GM12878 (cell line): ENCODE measurements around the gene YBX1. TPM values are rescaled to one million over a fixed set of nuclear protein-coding genes. Genes with fewer than 3 reads are reported as not detected.

Source experiments
- ATAC-seq: fragments of 200-7000 bp; cut with Tn5 transposase; 3 replicates; pipeline ENCODE4 v1.9.1; 2020; ENCODE audit warnings: mild to moderate bottlenecking, moderate library complexity
- BruUV-seq: library from RNA; stranded (reverse); fragments of 400-500 nt; replicated peaks from 2 replicates; lab custom pipeline; 2021; lab: Mats Ljungman, UMichigan
- CTCF ChIA-PET: fragments of 300-600 bp; sonication (Branson Sonifier 250); formaldehyde crosslinking; extraction: SDS; loops from one replicate; lab custom pipeline; 2021; ENCODE audit warnings: inconsistent platforms; lab: Yijun Ruan, JAX
- POLR2A ChIA-PET: fragments of 350-600 bp; formaldehyde crosslinking; extraction: SDS; loops from one replicate; lab custom pipeline; 2021; ENCODE audit warnings: inconsistent platforms; lab: Charles Lee
- RAD21 ChIA-PET: fragments of 300-600 bp; sonication (Branson Sonifier 250); formaldehyde crosslinking; loops from one replicate; lab custom pipeline; 2023; ENCODE audit warnings: antibody characterized with exemption; ENCODE audit not compliant: unreplicated experiment; lab: Charles Lee
- SMC1A ChIA-PET: fragments of 300-600 bp; sonication (Branson Sonifier 250); formaldehyde crosslinking; loops from one replicate; lab custom pipeline; 2023; ENCODE audit not compliant: unreplicated experiment, uncharacterized antibody; lab: Charles Lee
- DNase-seq: peaks from one replicate; pipeline ENCODE4 v3.0.0-alpha.2; 2011; ENCODE audit warnings: low read depth, low spot score
- FAIRE-seq: peaks from 3 replicates; lab custom pipeline; 2011; peaks lifted over from hg19 to GRCh38; lab: Jason Lieb, UNC
- H2AFZ ChIP-seq: 2 replicates; pipeline ENCODE4 v1.6.0; 2011; ENCODE audit warnings: low read depth, low read length, control low read depth; ENCODE audit not compliant: control insufficient read depth
- H3K27ac ChIP-seq: 2 replicates; pipeline ENCODE4 v1.5.1; 2011; ENCODE audit warnings: control low read depth; ENCODE audit not compliant: control insufficient read depth, insufficient read depth
- H3K27me3 ChIP-seq, 2 experiments: replicated peaks in 1 of 2; 2 replicates each; pipeline versions ENCODE4 v1.6.0 to v1.6.1; 2011; ENCODE audit warnings: low read length in 1 of 2; ENCODE audit not compliant: control insufficient read depth in 2 of 2, insufficient read depth in 2 of 2
- H3K36me3 ChIP-seq, 2 experiments: 2 replicates each; pipeline ENCODE4 v1.5.1; 2011; ENCODE audit warnings: low read length in 1 of 2; ENCODE audit not compliant: control insufficient read depth in 2 of 2, insufficient read depth in 2 of 2
- H3K4me1 ChIP-seq: 2 replicates; pipeline ENCODE4 v1.6.1; 2011; ENCODE audit warnings: mild to moderate bottlenecking, low read length, moderate library complexity, mixed read lengths; ENCODE audit not compliant: control insufficient read depth, insufficient read depth
- H3K4me2 ChIP-seq: 2 replicates; pipeline ENCODE4 v1.6.0; 2011; ENCODE audit warnings: control low read depth; ENCODE audit not compliant: control insufficient read depth, insufficient read depth
- H3K4me3 ChIP-seq: fragments of 200-600 bp; sonication (generic); 2 replicates; pipeline ENCODE4 v1.5.1; 2016
- H3K79me2 ChIP-seq: 2 replicates; pipeline ENCODE4 v1.6.0; 2011; ENCODE audit warnings: low read length; ENCODE audit not compliant: control insufficient read depth, insufficient read depth
- H3K9ac ChIP-seq: 2 replicates; pipeline ENCODE4 v1.8.0; 2011; ENCODE audit warnings: low read length, control low read depth, mixed read lengths; ENCODE audit not compliant: control insufficient read depth, insufficient read depth
- H3K9me3 ChIP-seq: replicated peaks from 3 replicates; pipeline ENCODE4 v1.5.1; 2011; ENCODE audit warnings: mild to moderate bottlenecking, low read length; ENCODE audit not compliant: control insufficient read depth, insufficient read depth
- H4K20me1 ChIP-seq: 2 replicates; pipeline ENCODE4 v1.6.0; 2011; ENCODE audit not compliant: control insufficient read depth, insufficient read depth
- CBFB ChIP-seq: IDR thresholded peaks from 2 replicates; pipeline ENCODE4 v1.6.1; 2016; ENCODE audit warnings: antibody characterized with exemption, low read depth
- ETV6 ChIP-seq, 2 experiments: fragments of 450-650 bp in 1 of 2; IDR thresholded peaks in 1 of 2; conservative IDR thresholded peaks in 1 of 2; 2 replicates each; pipeline ENCODE4 v1.6.1; 2014; ENCODE audit warnings: antibody characterized with exemption in 1 of 2, borderline replicate concordance in 1 of 2, low read depth in 1 of 2, mild to moderate bottlenecking in 1 of 2, moderate library complexity in 1 of 2
- FOS ChIP-seq: IDR thresholded peaks from 3 replicates; pipeline ENCODE4 v1.6.1; 2011; ENCODE audit warnings: borderline replicate concordance; ENCODE audit not compliant: insufficient read length; ENCODE audit errors: extremely low read depth
- HDAC2 ChIP-seq: fragments of 200-600 bp; sonication (generic); IDR thresholded peaks from 2 replicates; pipeline ENCODE4 v1.6.1; 2017
- IKZF1 ChIP-seq: fragments of 450-650 bp; conservative IDR thresholded peaks from 2 replicates; pipeline ENCODE4 v1.6.1; 2017; ENCODE audit warnings: antibody characterized with exemption, mild to moderate bottlenecking
- POLR2AphosphoS5 ChIP-seq: IDR thresholded peaks from 2 replicates; pipeline ENCODE4 v1.6.1; 2011; ENCODE audit warnings: mild to moderate bottlenecking, low read length, inconsistent platforms
- SIN3A ChIP-seq: IDR thresholded peaks from 2 replicates; pipeline ENCODE4 v1.6.1; 2012; ENCODE audit warnings: low read depth, low read length, improper control_type of control experiment
- SREBF2 ChIP-seq: IDR thresholded peaks from 2 replicates; pipeline ENCODE4 v1.6.1; 2012; ENCODE audit warnings: mild to moderate bottlenecking, low read length
- WGBS: methylation state at CpG from one replicate; pipeline ENCODE4 v1.1.6; 2016; ENCODE audit warnings: low lambda C conversion rate; ENCODE audit not compliant: insufficient replicate concordance, insufficient coverage; ENCODE audit errors: missing lambda C conversion rate; 5-methylcytosine and 5-hydroxymethylcytosine counted together
- in situ Hi-C: fragments of 300-500 bp; cut with MboI; formaldehyde crosslinking; loops from 9 replicates; pipeline ENCODE4 v1.14.3; 2018; ENCODE audit warnings: mixed read lengths
- intact Hi-C: fragments of 100-400 bp; cut with micrococcal nuclease; formaldehyde crosslinking; loops from one replicate; pipeline ENCODE4 v1.14.2; 2022; ENCODE audit not compliant: unreplicated experiment
- polyA plus RNA-seq, 11 experiments: library from polyadenylated mRNA; depleted of rRNA in 4 of 11; unstranded in 6 of 11; stranded (reverse) in 5 of 11; fragments of >200 nt; fragmentation: Nextera tagmentation in 4 of 11; fragmentation: Illumina TruSeq in 1 of 11; extraction: Ambion mirVana in 4 of 11; extraction: Trizol in 1 of 11; gene quantifications; 1 replicate in 1 of 11; 2 replicates in 10 of 11; pipeline versions ENCODE4 v1.2.1 to v1.2.3, GENCODE V29; 2011 to 2016; ENCODE audit warnings: inconsistent platforms in 2 of 11, missing spikeins in 2 of 11, low read depth in 1 of 11
- total RNA-seq, 4 experiments: library from RNA; depleted of rRNA in 3 of 4; stranded (reverse); fragments of >200 nt in 3 of 4; fragmentation: Illumina TruSeq in 1 of 4; extraction: Trizol in 1 of 4; gene quantifications; 2 replicates each; pipeline versions ENCODE4 v1.2.1 to v1.2.3, GENCODE V29; 2013 to 2021
- TF ChIP-seq, protein P1 (sequence below): IDR thresholded peaks from 2 replicates; pipeline ENCODE4 v1.6.1; 2011; ENCODE audit warnings: mild to moderate bottlenecking, low read depth, low read length, moderate library complexity; ENCODE audit not compliant: insufficient replicate concordance
- TF ChIP-seq, protein P2 (sequence below): fragments of 450-650 bp; IDR thresholded peaks from 2 replicates; pipeline ENCODE4 v1.6.1; 2018; ENCODE audit warnings: borderline replicate concordance, mild to moderate bottlenecking; ENCODE audit not compliant: partially characterized antibody
- TF ChIP-seq, protein P3 (sequence below): fragments of 450-650 bp; IDR thresholded peaks from 2 replicates; pipeline ENCODE4 v1.6.1; 2016; ENCODE audit warnings: mild to moderate bottlenecking, moderate library complexity, borderline replicate concordance
- TF ChIP-seq, protein P4 (sequence below): fragments of 150-350 bp; IDR thresholded peaks from 2 replicates; pipeline ENCODE4 v1.6.1; 2016; ENCODE audit warnings: low read depth, low read length

Gene YBX1
- total and polyA plus RNA-seq, 10 of the 15 experiments (the other 5 are each of a cell fraction or from before 2014, with no cell fraction given), result 355 to 1,353 (median 858) TPM

DNA sequence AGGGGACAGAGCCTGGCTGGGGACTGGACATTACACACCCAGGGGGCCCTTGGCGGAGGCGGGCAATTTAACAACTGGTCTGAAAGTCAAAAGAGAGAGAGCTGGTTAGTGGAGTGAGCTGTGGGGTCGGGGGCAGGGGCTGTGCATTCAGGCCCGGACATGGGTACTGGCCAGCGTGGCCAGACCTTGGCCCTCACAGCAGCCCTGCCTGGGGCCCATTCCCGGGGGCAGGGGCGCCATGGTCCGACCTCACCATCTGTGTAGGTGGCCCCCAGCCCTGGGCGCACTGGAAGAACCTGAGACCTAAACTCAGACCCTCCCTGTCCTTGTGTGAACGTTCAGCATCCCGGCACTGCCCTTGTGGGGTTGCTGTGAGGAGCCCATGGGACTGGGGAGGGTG lies 52.8 kb downstream of the YBX1 start:
- CTCF ChIA-PET, result no interaction called here
- intact Hi-C loops (no loop called here), in situ Hi-C loops (loop anchor here (10.0 kb wide), 1 partner anchor 140 kb away; no protein-coding TSS in a partner anchor)
- H3K27me3 ChIP-seq, result no peaks in the 10 kb centered on the region
- H2AFZ ChIP-seq, result no peak overlapping the region
- no peaks in the 10 kb centered on the region for H4K20me1 ChIP-seq
- ATAC-seq (no peak), DNase-seq (no peak), FAIRE-seq (no peak)
- BruUV-seq, result no TSS peak
- H3K9me3 ChIP-seq, result no peaks in the 10 kb centered on the region
- no peak overlapping the region for H3K9ac ChIP-seq
- RAD21 ChIA-PET, result no interaction called here
- no peaks in the 10 kb centered on the region for H3K36me3 ChIP-seq
- SMC1A ChIA-PET, result interaction anchor here (0.8 kb wide), 1 partner anchor 12 kb away, joined by 3 read pairs; no protein-coding TSS in a partner anchor
- H3K79me2 ChIP-seq, result no peaks in the 10 kb centered on the region
- no peak overlapping the region for H3K4me2 ChIP-seq
- H3K4me3 ChIP-seq, result no peak overlapping the region
- 36% methylated on average over 11 of the region's 11 CpGs for WGBS
- no peak overlapping the region for H3K27ac ChIP-seq
- POLR2A ChIA-PET, result no interaction called here
- H3K4me1 ChIP-seq, result peaks cover 11% of the 10 kb centered on the region
- TF ChIP-seq POLR2AphosphoS5 (no peak), IKZF1 (no peak), CBFB (no peak), ETV6 (conservative IDR thresholded peaks at IDR 0.05 in 1 of 2, IDR thresholded peaks at IDR 0.05 in 1 of 2; ENCODE audit: borderline replicate concordance in 1 of 2, low read depth in 1 of 2) (no peak), SREBF2 (no peak), HDAC2 (no peak), FOS (no peak), SIN3A (no peak)
- TF ChIP-seq, protein P1, sequence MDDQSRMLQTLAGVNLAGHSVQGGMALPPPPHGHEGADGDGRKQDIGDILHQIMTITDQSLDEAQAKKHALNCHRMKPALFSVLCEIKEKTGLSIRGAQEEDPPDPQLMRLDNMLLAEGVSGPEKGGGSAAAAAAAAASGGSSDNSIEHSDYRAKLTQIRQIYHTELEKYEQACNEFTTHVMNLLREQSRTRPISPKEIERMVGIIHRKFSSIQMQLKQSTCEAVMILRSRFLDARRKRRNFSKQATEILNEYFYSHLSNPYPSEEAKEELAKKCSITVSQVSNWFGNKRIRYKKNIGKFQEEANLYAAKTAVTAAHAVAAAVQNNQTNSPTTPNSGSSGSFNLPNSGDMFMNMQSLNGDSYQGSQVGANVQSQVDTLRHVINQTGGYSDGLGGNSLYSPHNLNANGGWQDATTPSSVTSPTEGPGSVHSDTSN, result no peak
- TF ChIP-seq, protein P2, sequence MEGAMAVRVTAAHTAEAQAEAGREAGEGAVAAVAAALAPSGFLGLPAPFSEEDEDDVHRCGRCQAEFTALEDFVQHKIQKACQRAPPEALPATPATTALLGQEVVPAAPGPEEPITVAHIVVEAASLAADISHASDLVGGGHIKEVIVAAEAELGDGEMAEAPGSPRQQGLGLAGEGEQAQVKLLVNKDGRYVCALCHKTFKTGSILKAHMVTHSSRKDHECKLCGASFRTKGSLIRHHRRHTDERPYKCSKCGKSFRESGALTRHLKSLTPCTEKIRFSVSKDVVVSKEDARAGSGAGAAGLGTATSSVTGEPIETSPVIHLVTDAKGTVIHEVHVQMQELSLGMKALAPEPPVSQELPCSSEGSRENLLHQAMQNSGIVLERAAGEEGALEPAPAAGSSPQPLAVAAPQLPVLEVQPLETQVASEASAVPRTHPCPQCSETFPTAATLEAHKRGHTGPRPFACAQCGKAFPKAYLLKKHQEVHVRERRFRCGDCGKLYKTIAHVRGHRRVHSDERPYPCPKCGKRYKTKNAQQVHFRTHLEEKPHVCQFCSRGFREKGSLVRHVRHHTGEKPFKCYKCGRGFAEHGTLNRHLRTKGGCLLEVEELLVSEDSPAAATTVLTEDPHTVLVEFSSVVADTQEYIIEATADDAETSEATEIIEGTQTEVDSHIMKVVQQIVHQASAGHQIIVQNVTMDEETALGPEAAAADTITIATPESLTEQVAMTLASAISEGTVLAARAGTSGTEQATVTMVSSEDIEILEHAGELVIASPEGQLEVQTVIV, result no peak
- TF ChIP-seq, protein P3, sequence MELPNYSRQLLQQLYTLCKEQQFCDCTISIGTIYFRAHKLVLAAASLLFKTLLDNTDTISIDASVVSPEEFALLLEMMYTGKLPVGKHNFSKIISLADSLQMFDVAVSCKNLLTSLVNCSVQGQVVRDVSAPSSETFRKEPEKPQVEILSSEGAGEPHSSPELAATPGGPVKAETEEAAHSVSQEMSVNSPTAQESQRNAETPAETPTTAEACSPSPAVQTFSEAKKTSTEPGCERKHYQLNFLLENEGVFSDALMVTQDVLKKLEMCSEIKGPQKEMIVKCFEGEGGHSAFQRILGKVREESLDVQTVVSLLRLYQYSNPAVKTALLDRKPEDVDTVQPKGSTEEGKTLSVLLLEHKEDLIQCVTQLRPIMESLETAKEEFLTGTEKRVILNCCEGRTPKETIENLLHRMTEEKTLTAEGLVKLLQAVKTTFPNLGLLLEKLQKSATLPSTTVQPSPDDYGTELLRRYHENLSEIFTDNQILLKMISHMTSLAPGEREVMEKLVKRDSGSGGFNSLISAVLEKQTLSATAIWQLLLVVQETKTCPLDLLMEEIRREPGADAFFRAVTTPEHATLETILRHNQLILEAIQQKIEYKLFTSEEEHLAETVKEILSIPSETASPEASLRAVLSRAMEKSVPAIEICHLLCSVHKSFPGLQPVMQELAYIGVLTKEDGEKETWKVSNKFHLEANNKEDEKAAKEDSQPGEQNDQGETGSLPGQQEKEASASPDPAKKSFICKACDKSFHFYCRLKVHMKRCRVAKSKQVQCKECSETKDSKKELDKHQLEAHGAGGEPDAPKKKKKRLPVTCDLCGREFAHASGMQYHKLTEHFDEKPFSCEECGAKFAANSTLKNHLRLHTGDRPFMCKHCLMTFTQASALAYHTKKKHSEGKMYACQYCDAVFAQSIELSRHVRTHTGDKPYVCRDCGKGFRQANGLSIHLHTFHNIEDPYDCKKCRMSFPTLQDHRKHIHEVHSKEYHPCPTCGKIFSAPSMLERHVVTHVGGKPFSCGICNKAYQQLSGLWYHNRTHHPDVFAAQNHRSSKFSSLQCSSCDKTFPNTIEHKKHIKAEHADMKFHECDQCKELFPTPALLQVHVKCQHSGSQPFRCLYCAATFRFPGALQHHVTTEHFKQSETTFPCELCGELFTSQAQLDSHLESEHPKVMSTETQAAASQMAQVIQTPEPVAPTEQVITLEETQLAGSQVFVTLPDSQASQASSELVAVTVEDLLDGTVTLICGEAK, result no peak
- TF ChIP-seq, protein P4, sequence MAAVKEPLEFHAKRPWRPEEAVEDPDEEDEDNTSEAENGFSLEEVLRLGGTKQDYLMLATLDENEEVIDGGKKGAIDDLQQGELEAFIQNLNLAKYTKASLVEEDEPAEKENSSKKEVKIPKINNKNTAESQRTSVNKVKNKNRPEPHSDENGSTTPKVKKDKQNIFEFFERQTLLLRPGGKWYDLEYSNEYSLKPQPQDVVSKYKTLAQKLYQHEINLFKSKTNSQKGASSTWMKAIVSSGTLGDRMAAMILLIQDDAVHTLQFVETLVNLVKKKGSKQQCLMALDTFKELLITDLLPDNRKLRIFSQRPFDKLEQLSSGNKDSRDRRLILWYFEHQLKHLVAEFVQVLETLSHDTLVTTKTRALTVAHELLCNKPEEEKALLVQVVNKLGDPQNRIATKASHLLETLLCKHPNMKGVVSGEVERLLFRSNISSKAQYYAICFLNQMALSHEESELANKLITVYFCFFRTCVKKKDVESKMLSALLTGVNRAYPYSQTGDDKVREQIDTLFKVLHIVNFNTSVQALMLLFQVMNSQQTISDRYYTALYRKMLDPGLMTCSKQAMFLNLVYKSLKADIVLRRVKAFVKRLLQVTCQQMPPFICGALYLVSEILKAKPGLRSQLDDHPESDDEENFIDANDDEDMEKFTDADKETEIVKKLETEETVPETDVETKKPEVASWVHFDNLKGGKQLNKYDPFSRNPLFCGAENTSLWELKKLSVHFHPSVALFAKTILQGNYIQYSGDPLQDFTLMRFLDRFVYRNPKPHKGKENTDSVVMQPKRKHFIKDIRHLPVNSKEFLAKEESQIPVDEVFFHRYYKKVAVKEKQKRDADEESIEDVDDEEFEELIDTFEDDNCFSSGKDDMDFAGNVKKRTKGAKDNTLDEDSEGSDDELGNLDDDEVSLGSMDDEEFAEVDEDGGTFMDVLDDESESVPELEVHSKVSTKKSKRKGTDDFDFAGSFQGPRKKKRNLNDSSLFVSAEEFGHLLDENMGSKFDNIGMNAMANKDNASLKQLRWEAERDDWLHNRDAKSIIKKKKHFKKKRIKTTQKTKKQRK, result no peak
